Activated T-cell treated with anti-CD3 and anti-CD28 coated beads for 48 hours (primary cell): ENCODE data around the gene ITCH.
A peak's percentile ranks its signal among the peaks of the same experiment; 100 is the strongest.
"Not testable (repeated sequence)": the region's sequence is repeated elsewhere in the genome, so short reads cannot be mapped to it uniquely, and the experiment has no call there.

Source experiments
- DNase-seq: peaks from one replicate; pipeline ENCODE4 v3.0.0-alpha.2; 2020; ENCODE audit warnings: low read depth

The ITCH gene

DNA sequence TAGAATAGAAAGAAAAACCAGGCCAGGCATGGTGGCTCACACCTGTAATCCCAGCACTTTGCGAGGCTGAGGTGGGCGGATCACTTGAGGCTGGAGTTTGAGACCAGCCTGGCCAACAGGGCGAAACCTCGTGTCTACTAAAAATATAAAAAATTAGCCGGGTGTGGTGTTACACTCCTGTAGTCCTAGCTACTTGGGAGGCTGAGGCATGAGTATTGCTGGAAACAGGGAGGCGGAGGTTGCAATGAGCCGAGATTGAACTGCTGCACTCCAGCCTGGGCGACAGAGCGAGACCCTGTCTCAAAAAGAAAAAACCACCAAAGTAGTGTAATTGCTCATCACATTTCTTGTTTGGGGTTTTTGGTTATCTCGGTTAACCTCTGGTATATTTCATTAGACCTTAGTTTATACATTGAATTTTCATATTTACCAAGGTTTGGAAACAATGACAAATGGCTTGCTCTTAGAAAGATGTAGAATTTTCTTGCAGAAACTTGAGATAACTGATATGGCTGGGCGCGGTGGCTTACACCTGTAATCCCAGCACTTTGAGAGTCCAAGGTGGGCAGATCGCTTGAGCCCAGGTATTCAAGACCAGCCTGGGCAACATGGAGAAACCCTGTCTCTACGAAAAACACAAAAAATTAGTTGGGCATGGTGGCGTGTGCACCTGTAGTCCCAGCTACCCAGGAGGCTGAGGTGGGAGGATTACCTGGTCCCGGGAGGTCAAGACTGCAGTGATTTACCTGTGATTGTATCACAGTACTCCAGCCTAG is 14.2 kb downstream of the ITCH start:
- peak; percentile 14 for DNase-seq

DNA sequence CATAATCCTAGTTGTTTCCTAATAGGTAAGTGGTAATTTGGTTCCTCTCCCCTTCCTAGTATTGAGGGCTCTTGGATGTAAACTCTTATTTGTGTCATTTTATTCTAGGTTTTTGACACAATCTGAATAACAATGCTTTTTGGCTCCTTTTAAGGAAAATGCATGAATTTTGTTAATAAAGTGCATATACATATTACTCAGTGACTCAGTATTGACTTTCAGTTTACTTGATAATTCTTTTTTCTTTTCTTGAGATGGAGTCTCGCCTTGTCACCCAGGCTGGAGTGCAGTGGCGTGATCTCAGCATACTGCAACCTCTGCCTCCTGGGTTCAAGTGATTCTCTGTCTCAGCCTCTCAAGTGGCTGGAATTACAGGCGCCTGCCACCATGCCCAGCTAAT is 19.1 kb downstream of the ITCH start:
- DNase-seq: no peak

GRCh38 chr20:34382877-34383455 is 19.9 kb downstream of the ITCH start:
- DNase-seq: not testable (repeated sequence)

GRCh38 chr20:34385464-34385863 is 22.4 kb downstream of the ITCH start:
- DNase-seq: no peak

- no peak for DNase-seq
Observed at GRCh38 chr20:34388000-34388399, 24.9 kb downstream of the ITCH start.

DNA sequence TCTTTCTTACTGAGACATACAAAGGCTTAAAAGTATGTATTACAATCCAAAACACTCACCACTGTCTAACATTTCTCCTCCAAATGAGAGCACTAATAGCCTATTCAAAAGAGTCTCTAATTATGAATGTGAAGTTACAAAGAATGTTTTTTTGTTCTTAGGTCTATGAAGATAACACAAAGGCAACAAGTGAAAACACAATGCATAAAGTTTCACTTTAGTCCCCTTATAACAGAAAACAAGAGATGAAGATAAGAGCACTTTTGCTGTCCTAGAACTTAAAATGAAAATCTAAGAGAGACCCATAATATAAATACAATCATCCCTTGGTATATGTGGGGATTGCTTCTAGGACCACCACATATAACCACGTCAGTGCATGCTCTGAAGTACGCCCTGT is 25.6 kb downstream of the ITCH start:
- no peak for DNase-seq

GRCh38 chr20:34389206-34389953 is 26.3 kb downstream of the ITCH start:
- no peak for DNase-seq

- no peak for DNase-seq
Observed at GRCh38 chr20:34389954-34390555, 27.0 kb downstream of the ITCH start.

GRCh38 chr20:34396408-34396807 is 33.3 kb downstream of the ITCH start:
- no peak for DNase-seq

GRCh38 chr20:34397096-34397495 is 34.0 kb downstream of the ITCH start:
- no peak for DNase-seq

GRCh38 chr20:34400776-34401175 is 37.7 kb downstream of the ITCH start:
- not testable (repeated sequence) for DNase-seq

DNA sequence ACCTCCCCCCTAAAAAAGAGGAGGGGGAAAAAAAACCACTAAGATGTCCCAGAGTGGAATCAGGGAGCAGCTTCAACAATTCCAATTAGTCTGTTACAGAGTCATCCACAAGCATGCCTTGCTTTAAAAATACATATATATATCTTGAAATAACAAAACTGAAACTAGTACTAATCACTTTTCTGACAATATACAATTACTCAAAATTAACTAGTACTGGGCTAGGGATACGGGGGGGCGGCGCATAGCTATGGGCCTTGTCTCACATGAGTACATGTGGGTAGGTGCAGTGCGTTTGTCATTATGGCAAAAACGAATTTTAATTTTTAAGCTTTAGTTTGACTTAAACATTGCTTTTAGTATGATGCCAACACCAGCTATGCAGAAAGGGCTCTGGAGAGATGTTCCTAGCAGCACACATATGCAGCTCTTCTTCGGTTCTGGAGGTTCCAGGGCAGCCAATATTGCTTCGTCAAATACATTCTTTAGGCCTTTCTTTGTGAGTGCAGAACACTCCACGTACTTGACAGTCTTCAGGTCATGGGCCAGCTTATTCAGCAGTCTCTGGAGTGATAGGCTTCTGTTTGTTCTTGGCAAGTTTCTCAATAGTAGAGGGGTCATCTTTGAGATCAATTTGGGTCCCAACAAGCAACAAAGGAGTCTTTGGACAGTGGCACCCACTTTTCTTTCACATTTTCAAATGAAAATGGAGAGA is 38.8 kb downstream of the ITCH start:
- no peak for DNase-seq

- DNase-seq: no peak
Observed at GRCh38 chr20:34402461-34402860, 39.4 kb downstream of the ITCH start.

DNA sequence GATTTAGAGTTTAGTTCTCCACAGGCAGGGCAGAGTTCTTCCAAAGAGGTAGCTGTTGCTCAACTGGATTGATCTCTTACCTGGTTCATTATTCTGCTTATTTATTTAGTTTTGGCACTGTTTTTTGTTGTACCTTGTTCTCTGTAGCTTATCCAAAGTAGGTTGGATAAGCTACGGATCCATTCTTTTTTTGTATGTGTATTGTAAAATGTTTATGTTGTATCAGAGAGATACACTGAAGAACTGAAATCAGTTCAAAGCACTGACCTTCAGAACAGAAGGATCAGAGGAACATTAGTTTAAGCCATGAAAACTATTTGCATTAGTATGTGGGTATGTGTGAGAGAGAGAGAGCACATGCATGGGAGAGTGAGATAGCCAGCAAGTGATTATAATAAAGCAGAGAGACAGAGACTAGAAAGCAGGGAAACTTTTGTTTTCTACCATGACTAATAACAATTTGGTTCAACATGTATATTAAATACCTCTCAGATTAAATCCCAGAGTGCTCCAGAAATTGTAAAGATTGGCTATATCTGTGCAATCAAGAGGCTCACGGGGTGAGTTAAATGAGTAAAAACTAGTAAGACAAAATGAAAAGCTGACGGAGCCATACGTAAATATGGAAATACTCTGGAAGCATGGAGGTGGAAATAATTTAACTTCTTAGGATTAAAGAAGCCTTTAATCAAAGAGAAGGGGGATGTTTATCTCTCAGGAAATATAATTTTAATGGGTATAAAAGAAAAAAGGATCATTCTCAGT is 40.2 kb downstream of the ITCH start:
- DNase-seq: no peak

- DNase-seq: no peak
Observed at GRCh38 chr20:34403908-34404307, 40.8 kb downstream of the ITCH start.

- DNase-seq: no peak
Observed at GRCh38 chr20:34404803-34405202, 41.7 kb downstream of the ITCH start.

GRCh38 chr20:34405247-34405651 is 42.2 kb downstream of the ITCH start:
- DNase-seq: not testable (repeated sequence)

- not testable (repeated sequence) for DNase-seq
Observed at GRCh38 chr20:34405942-34406341, 42.9 kb downstream of the ITCH start.

- DNase-seq: no peak
Observed at GRCh38 chr20:34407962-34408474, 44.9 kb downstream of the ITCH start.

- DNase-seq: no peak
Observed at GRCh38 chr20:34410336-34410735, 47.3 kb downstream of the ITCH start.

- DNase-seq: no peak
Observed at GRCh38 chr20:34412453-34412852, 49.4 kb downstream of the ITCH start.
